HepG2 (cell line): ENCODE data around the gene ARMH1. TPM values are rescaled to one million over a fixed set of nuclear protein-coding genes. Genes with fewer than 3 reads are reported as not detected.
A peak's percentile ranks its signal among the peaks of the same experiment; 100 is the strongest.

Source experiments
- ATAC-seq: fragments of 200-7000 bp; cut with Tn5 transposase; 3 replicates; pipeline ENCODE4 v1.9.1; 2020; ENCODE audit warnings: mild to moderate bottlenecking, moderate library complexity
- BruUV-seq: library from RNA; stranded (reverse); fragments of 400-500 nt; replicated peaks from 2 replicates; lab custom pipeline; 2021; lab: Mats Ljungman, UMichigan
- CTCF ChIA-PET: fragments of 300-600 bp; formaldehyde crosslinking; extraction: SDS; loops from one replicate; lab custom pipeline; 2021; ENCODE audit warnings: low total read pairs, inconsistent platforms, low intra/inter-chr PET ratio; lab: Yijun Ruan, JAX
- POLR2A ChIA-PET: fragments of 350-600 bp; sonication (Branson Sonifier 250); formaldehyde crosslinking; loops from one replicate; lab custom pipeline; 2020; ENCODE audit warnings: antibody characterized with exemption, inconsistent platforms; lab: Yijun Ruan, JAX
- DNase-seq: peaks from one replicate; pipeline ENCODE4 v3.0.0-alpha.2; 2015; ENCODE audit warnings: low spot score
- FAIRE-seq: peaks from 3 replicates; lab custom pipeline; 2011; peaks lifted over from hg19 to GRCh38; lab: Jason Lieb, UNC
- H2AFZ ChIP-seq: one replicate; pipeline ENCODE4 v1.6.1; 2011; ENCODE audit warnings: low read length, inconsistent platforms
- H3K27ac ChIP-seq: fragments of 300-600 bp; 3 replicates; pipeline ENCODE4 v1.8.0; 2011; ENCODE audit warnings: mixed run types, mild to moderate bottlenecking, mixed read lengths, low read length, inconsistent platforms; ENCODE audit not compliant: insufficient read depth; ENCODE audit errors: extremely low read length
- H3K27me3 ChIP-seq, 2 experiments: fragments of 200-600 bp in 1 of 2; 2 replicates in 1 of 2; 3 replicates in 1 of 2; pipeline versions ENCODE4 v1.6.0 to v1.8.0; 2011; ENCODE audit warnings: low read length in 2 of 2, mild to moderate bottlenecking in 2 of 2, moderate library complexity in 2 of 2, inconsistent platforms in 1 of 2; ENCODE audit not compliant: insufficient read depth in 2 of 2, control insufficient read depth in 1 of 2
- H3K36me3 ChIP-seq, 2 experiments: fragments of 200-600 bp in 1 of 2; replicated peaks in 1 of 2; 2 replicates in 1 of 2; 3 replicates in 1 of 2; pipeline versions ENCODE4 v1.5.1 to v1.8.0; 2011; ENCODE audit warnings: low read length in 2 of 2, inconsistent platforms in 1 of 2; ENCODE audit not compliant: insufficient read depth in 2 of 2, control insufficient read depth in 1 of 2
- H3K4me1 ChIP-seq: 2 replicates; pipeline ENCODE4 v1.5.1; 2012; ENCODE audit warnings: low read length, inconsistent platforms; ENCODE audit not compliant: insufficient read depth
- H3K4me2 ChIP-seq: 2 replicates; pipeline ENCODE4 v1.6.0; 2011; ENCODE audit warnings: low read depth, low read length, inconsistent platforms
- H3K4me3 ChIP-seq, 3 experiments: fragments of 200-600 bp in 1 of 3; sonication (generic), shearing (Covaris generic) in 1 of 3; replicated peaks in 1 of 3; 2 replicates each; pipeline ENCODE4 v1.5.1; 2011 to 2016; ENCODE audit warnings: low read length in 3 of 3, inconsistent platforms in 2 of 3, low read depth in 2 of 3, mild to moderate bottlenecking in 2 of 3, control low read depth in 1 of 3, mixed read lengths in 1 of 3; ENCODE audit not compliant: insufficient read depth in 1 of 3
- H3K79me2 ChIP-seq: one replicate; pipeline ENCODE4 v1.6.1; 2011; ENCODE audit warnings: low read length, inconsistent platforms; ENCODE audit not compliant: insufficient read depth
- H3K9ac ChIP-seq: 2 replicates; pipeline ENCODE4 v1.6.0; 2011; ENCODE audit warnings: mild to moderate bottlenecking, low read depth, low read length, inconsistent platforms; ENCODE audit not compliant: insufficient read depth
- H3K9me3 ChIP-seq: 2 replicates; pipeline ENCODE4 v1.5.1; 2012; ENCODE audit warnings: mild to moderate bottlenecking, low read length
- H4K20me1 ChIP-seq: 2 replicates; pipeline ENCODE4 v1.6.0; 2011; ENCODE audit warnings: inconsistent platforms, mild to moderate bottlenecking, low read length, moderate library complexity; ENCODE audit not compliant: insufficient read depth
- ARID2 ChIP-seq: sonication (generic); formaldehyde crosslinking; IDR thresholded peaks from 2 replicates; pipeline ENCODE4 v1.8.1; 2022; ENCODE audit warnings: mild to moderate bottlenecking, missing genetic modification reagents, borderline replicate concordance
- ARNTL ChIP-seq: sonication (generic); formaldehyde crosslinking; IDR thresholded peaks from 2 replicates; pipeline ENCODE4 v1.4.0; 2020; ENCODE audit warnings: mild to moderate bottlenecking, missing genetic modification reagents
- ATAD3A ChIP-seq: sonication (generic); formaldehyde crosslinking; IDR thresholded peaks from 2 replicates; pipeline ENCODE4 v1.4.0; 2020; ENCODE audit warnings: missing genetic modification reagents
- BCL6 ChIP-seq: IDR thresholded peaks from 2 replicates; pipeline ENCODE4 v1.6.1; 2016; ENCODE audit warnings: missing genetic modification reagents, missing compliant biosample characterization
- CEBPB ChIP-seq: IDR thresholded peaks from 2 replicates; pipeline ENCODE4 v1.6.1; 2011; ENCODE audit warnings: low read depth, low read length, improper control_type of control experiment, borderline replicate concordance
- ESRRA ChIP-seq: sonication (generic); formaldehyde crosslinking; IDR thresholded peaks from 2 replicates; pipeline ENCODE4 v1.5.1; 2020; ENCODE audit warnings: mild to moderate bottlenecking, low read depth, missing genetic modification reagents
- FOXA3 ChIP-seq: IDR thresholded peaks from 2 replicates; pipeline ENCODE4 v1.6.1; 2016; ENCODE audit warnings: missing genetic modification reagents, missing compliant biosample characterization
- FOXO4 ChIP-seq: sonication (generic); formaldehyde crosslinking; conservative IDR thresholded peaks from 2 replicates; pipeline ENCODE4 v1.8.1; 2023; ENCODE audit warnings: missing genetic modification reagents
- JUNB ChIP-seq: sonication (generic); formaldehyde crosslinking; IDR thresholded peaks from 2 replicates; pipeline ENCODE4 v1.8.0; 2022; ENCODE audit warnings: missing genetic modification reagents, mild to moderate bottlenecking, borderline replicate concordance
- KLF16 ChIP-seq, 2 experiments: sonication (generic) in 1 of 2; formaldehyde crosslinking in 1 of 2; IDR thresholded peaks; 2 replicates each; pipeline versions ENCODE4 v1.6.1 to v1.8.0; 2016 to 2023; ENCODE audit warnings: missing genetic modification reagents in 2 of 2, missing compliant biosample characterization in 1 of 2
- KMT2A ChIP-seq: sonication (generic); formaldehyde crosslinking; IDR thresholded peaks from 2 replicates; pipeline ENCODE4 v1.4.0; 2020; ENCODE audit warnings: missing genetic modification reagents
- NAIF1 ChIP-seq: sonication (generic); formaldehyde crosslinking; IDR thresholded peaks from 2 replicates; pipeline ENCODE4 v1.5.0; 2020; ENCODE audit warnings: mild to moderate bottlenecking, missing genetic modification reagents, borderline replicate concordance
- NFYC ChIP-seq: IDR thresholded peaks from 2 replicates; pipeline ENCODE4 v1.6.1; 2016; ENCODE audit warnings: missing genetic modification reagents, missing compliant biosample characterization
- SAFB2 ChIP-seq: sonication (generic); formaldehyde crosslinking; IDR thresholded peaks from 2 replicates; pipeline ENCODE4 v1.5.1; 2020; ENCODE audit warnings: missing genetic modification reagents, low read depth, mild to moderate bottlenecking, borderline replicate concordance
- SALL1 ChIP-seq: sonication (generic); formaldehyde crosslinking; IDR thresholded peaks from 2 replicates; pipeline ENCODE4 v1.8.0; 2022; ENCODE audit warnings: mild to moderate bottlenecking, missing genetic modification reagents
- SRF ChIP-seq: IDR thresholded peaks from 2 replicates; pipeline ENCODE4 v1.6.1; 2011; ENCODE audit warnings: mild to moderate bottlenecking, low read depth, low read length, moderate library complexity
- ZFP91 ChIP-seq: sonication (generic); formaldehyde crosslinking; IDR thresholded peaks from 2 replicates; pipeline ENCODE4 v1.9.0; 2022; ENCODE audit warnings: missing genetic modification reagents, mild to moderate bottlenecking, borderline replicate concordance
- ZKSCAN5 ChIP-seq: sonication (generic); formaldehyde crosslinking; IDR thresholded peaks from 2 replicates; pipeline ENCODE4 v1.5.1; 2020; ENCODE audit warnings: mild to moderate bottlenecking, missing genetic modification reagents
- ZNF883 ChIP-seq: sonication (generic); formaldehyde crosslinking; IDR thresholded peaks from 2 replicates; pipeline ENCODE4 v1.5.1; 2020; ENCODE audit warnings: mild to moderate bottlenecking, missing genetic modification reagents; ENCODE audit errors: not compliant biosample characterization
- WGBS: methylation state at CpG from one replicate; pipeline ENCODE4 v1.1.6; 2017; ENCODE audit warnings: low lambda C conversion rate; 5-methylcytosine and 5-hydroxymethylcytosine counted together
- in situ Hi-C: cut with HindIII; loops from 2 replicates; pipeline ENCODE4 v1.10.0; 2017; ENCODE audit warnings: low pct_unique_long_range_greater_than_20kb; ENCODE audit not compliant: extremely low pct_ligation_motif_present
- intact Hi-C: fragments of 100-400 bp; cut with micrococcal nuclease; formaldehyde crosslinking; loops from one replicate; pipeline ENCODE4 v1.10.0; 2022; ENCODE audit not compliant: unreplicated experiment
- polyA plus RNA-seq, 8 experiments: library from polyadenylated mRNA; depleted of rRNA in 3 of 8; stranded (reverse) in 7 of 8; unstranded in 1 of 8; fragments of >200 nt; fragmentation: Illumina TruSeq in 4 of 8; extraction: Trizol in 4 of 8; gene quantifications; 2 replicates each; pipeline versions ENCODE4 v1.2.1 to v1.2.3, GENCODE V29; 2011 to 2016; ENCODE audit warnings: low read depth in 4 of 8, missing spikeins in 1 of 8, mixed read lengths in 1 of 8; ENCODE audit not compliant: insufficient read depth in 1 of 8
- total RNA-seq, 5 experiments: library from RNA; depleted of rRNA; stranded (reverse); fragments of >200 nt; fragmentation: Illumina TruSeq; extraction: Trizol; gene quantifications; 2 replicates each; pipeline ENCODE4 v1.2.3, GENCODE V29; 2016; ENCODE audit warnings: low read depth in 1 of 5
- TF ChIP-seq, protein P1 (sequence below): sonication (generic); formaldehyde crosslinking; IDR thresholded peaks from 2 replicates; pipeline ENCODE4 v1.4.0; 2020; ENCODE audit warnings: missing genetic modification reagents
- TF ChIP-seq, protein P2 (sequence below): sonication (generic); formaldehyde crosslinking; IDR thresholded peaks from 2 replicates; pipeline ENCODE4 v1.4.0; 2020; ENCODE audit warnings: mild to moderate bottlenecking, missing genetic modification reagents
- TF ChIP-seq, protein P3 (sequence below): sonication (generic); formaldehyde crosslinking; IDR thresholded peaks from 2 replicates; pipeline ENCODE4 v1.4.0; 2020; ENCODE audit warnings: missing genetic modification reagents

The ARMH1 gene
- total and polyA plus RNA-seq, 2 of the 13 experiments (the other 11 are each of a cell fraction or from before 2014, with no cell fraction given) = 0.69 TPM; not detected in 1

DNA sequence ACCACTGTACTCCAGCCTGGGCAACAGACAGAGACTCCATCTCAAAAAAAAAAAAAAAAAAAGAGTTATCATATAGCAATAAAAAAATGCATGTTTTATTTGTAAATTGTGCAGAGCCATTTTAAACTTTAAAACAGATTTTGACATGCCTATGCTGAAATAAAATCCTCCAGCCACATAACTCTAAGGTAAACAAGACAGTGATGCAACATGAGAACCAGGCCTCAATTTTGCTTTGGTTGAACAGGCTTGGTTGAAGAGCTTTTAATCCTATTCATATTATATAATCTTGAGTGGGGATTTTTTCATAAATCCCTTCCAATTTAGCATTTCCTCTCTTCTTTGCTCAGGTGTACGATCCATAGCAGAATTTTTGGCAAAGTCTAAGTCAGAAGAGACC lies 26.1 kb downstream of the ARMH1 start:
- Histone ChIP-seq H3K27me3 (no peaks in the 10 kb centered on the region), H3K9ac (peak overlapping the region; percentile 20; the same call in 1 of the 2 replicates), H3K36me3 (no peaks in the 10 kb centered on the region), H3K27ac (peak overlapping the region; percentile 48), H3K9me3 (no peaks in the 10 kb centered on the region), H3K4me3 (peak overlapping the region; percentile 26 to 59 (median 29); a peak in 4 of 6 replicates), H3K4me1 (peaks cover 66% of the 10 kb centered on the region), H4K20me1 (no peaks in the 10 kb centered on the region), H2AFZ (no peak overlapping the region), H3K4me2 (peak overlapping the region; percentile 80), H3K79me2 (no peaks in the 10 kb centered on the region)
- DNase-seq (peak; percentile 49), FAIRE-seq (peak; percentile 65), ATAC-seq (peak; percentile 53)
- 0% methylated on average over 1 of the region's 1 CpG for WGBS
- in situ Hi-C loops = no loop called here
- BruUV-seq = no TSS peak
- intact Hi-C loops = no loop called here
- ChIA-PET CTCF (no interaction called here), POLR2A (interaction anchor here (0.5 to 4.2 kb wide), 6 partner anchors 21 to 68 kb away, joined by 3 to 20 read pairs (median 4); partner anchors contain the start of genes ARMH1, RNU5D-1 and TMEM53)
- TF ChIP-seq, protein P1, sequence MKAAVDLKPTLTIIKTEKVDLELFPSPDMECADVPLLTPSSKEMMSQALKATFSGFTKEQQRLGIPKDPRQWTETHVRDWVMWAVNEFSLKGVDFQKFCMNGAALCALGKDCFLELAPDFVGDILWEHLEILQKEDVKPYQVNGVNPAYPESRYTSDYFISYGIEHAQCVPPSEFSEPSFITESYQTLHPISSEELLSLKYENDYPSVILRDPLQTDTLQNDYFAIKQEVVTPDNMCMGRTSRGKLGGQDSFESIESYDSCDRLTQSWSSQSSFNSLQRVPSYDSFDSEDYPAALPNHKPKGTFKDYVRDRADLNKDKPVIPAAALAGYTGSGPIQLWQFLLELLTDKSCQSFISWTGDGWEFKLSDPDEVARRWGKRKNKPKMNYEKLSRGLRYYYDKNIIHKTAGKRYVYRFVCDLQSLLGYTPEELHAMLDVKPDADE = no peak
- no peak for TF ChIP-seq ZKSCAN5 (CRISPR knock-in tag)
- TF ChIP-seq NAIF1 (CRISPR knock-in tag) = no peak
- TF ChIP-seq, protein P2, sequence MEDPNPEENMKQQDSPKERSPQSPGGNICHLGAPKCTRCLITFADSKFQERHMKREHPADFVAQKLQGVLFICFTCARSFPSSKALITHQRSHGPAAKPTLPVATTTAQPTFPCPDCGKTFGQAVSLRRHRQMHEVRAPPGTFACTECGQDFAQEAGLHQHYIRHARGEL = no peak
- no peak for TF ChIP-seq ZFP91 (CRISPR knock-in tag)
- TF ChIP-seq, protein P3, sequence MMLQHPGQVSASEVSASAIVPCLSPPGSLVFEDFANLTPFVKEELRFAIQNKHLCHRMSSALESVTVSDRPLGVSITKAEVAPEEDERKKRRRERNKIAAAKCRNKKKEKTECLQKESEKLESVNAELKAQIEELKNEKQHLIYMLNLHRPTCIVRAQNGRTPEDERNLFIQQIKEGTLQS (CRISPR knock-in tag) = peak; percentile 76; the same call in 1 of the 2 replicates
- TF ChIP-seq FOXO4 (CRISPR knock-in tag) = no peak
- TF ChIP-seq SALL1 = no peak
- no peak for TF ChIP-seq BCL6 (CRISPR knock-in tag)
- TF ChIP-seq FOXA3 (CRISPR knock-in tag) = peak; percentile 86
- TF ChIP-seq CEBPB = peak; percentile 76; the same call in 1 of the 2 replicates
- no peak for TF ChIP-seq NFYC (CRISPR knock-in tag)
- TF ChIP-seq SRF = no peak
- no peak for TF ChIP-seq SAFB2 (CRISPR knock-in tag)
- TF ChIP-seq KMT2A (CRISPR knock-in tag) = no peak
- TF ChIP-seq ARNTL (CRISPR knock-in tag) = no peak
- TF ChIP-seq JUNB (CRISPR knock-in tag) = no peak
- TF ChIP-seq ATAD3A (CRISPR knock-in tag) = no peak
- no peak for TF ChIP-seq ARID2 (CRISPR knock-in tag)
- no peak for TF ChIP-seq ZNF883 (CRISPR knock-in tag)
- no peak for TF ChIP-seq ESRRA (CRISPR knock-in tag)
- 0 out of 4 replicates have a peak, but pooled peaks of 1 of the 2 experiments have one; percentile 5 for TF ChIP-seq KLF16 (CRISPR knock-in tag; IDR thresholded peaks at IDR 0.05)
